Ovary (tissue), 3 donors: Measurements from ENCODE around the gene TRAF3IP1.

Experiments used
- EP300 ChIP-seq: sonication (generic); formaldehyde crosslinking; IDR thresholded peaks from one replicate; pipeline ENCODE4 v1.6.1; 2017; ENCODE audit warnings: antibody characterized with exemption
- POLR2A ChIP-seq: fragments of 450-650 bp; IDR thresholded peaks from one replicate; pipeline ENCODE4 v1.6.1; 2017; ENCODE audit warnings: antibody characterized with exemption, mild to moderate bottlenecking, moderate library complexity
- TF ChIP-seq, protein P1 (sequence below), 3 donors: fragments of 450-650 bp in 2 of 3; fragments of 200-600 bp in 1 of 3; IDR thresholded peaks; one replicate each; pipeline versions ENCODE4 v1.5.1 to v1.8.0; 2016 to 2022; ENCODE audit warnings: antibody characterized with exemption in 3 of 3, mild to moderate bottlenecking in 1 of 3
- donor health status: DM: no; HTN: no; CAD: no.

DNA sequence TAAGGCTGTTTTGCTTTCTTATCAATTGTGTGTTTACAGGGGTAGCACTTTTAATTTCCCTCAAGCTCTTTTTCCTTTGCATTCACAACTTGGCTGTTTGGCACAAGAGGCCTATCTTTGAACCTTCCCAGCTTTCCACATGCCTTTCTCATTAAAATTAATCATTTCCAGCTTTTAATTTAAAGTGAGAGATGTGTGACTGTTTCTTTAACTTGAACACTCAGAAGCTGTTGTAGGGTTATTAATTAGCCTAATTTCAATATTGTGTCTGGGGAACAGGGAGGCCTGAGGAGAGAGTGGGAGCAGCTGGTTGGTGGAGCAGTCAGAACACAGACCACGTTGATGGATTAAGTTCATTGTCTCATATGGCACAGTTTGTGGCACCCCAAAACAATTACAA is 111.1 kb downstream of the TRAF3IP1 start:
- TF ChIP-seq, protein P1, sequence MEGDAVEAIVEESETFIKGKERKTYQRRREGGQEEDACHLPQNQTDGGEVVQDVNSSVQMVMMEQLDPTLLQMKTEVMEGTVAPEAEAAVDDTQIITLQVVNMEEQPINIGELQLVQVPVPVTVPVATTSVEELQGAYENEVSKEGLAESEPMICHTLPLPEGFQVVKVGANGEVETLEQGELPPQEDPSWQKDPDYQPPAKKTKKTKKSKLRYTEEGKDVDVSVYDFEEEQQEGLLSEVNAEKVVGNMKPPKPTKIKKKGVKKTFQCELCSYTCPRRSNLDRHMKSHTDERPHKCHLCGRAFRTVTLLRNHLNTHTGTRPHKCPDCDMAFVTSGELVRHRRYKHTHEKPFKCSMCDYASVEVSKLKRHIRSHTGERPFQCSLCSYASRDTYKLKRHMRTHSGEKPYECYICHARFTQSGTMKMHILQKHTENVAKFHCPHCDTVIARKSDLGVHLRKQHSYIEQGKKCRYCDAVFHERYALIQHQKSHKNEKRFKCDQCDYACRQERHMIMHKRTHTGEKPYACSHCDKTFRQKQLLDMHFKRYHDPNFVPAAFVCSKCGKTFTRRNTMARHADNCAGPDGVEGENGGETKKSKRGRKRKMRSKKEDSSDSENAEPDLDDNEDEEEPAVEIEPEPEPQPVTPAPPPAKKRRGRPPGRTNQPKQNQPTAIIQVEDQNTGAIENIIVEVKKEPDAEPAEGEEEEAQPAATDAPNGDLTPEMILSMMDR (IDR thresholded peaks at IDR 0.05) = no peak
- TF ChIP-seq POLR2A = no peak
- TF ChIP-seq EP300 = no peak
